ENCODE results near the gene BRIP1. TPM values are rescaled to one million over a fixed set of nuclear protein-coding genes. Genes with fewer than 3 reads are reported as not detected.

BRIP1 gene
- total and polyA plus RNA-seq, 8 donors: 3.4 to 18.1 (median 12.1) TPM

- Histone ChIP-seq H3K27ac (no peak overlapping the region), H3K4me3 (no peak overlapping the region), H3K36me3 (no peaks in the 10 kb centered on the region), H3K27me3 (no peaks in the 10 kb centered on the region), H3K4me1 (no peaks in the 10 kb centered on the region), H3K9me3 (peaks cover 0 to 63% of the 10 kb centered on the region in 2 donors)
- TF ChIP-seq CTCF (IDR thresholded peaks at IDR 0.05): no peak
- intact Hi-C loops (cut with DNase I): no loop called here
- ATAC-seq (no peak), DNase-seq (no peak)
These were observed 163.6 kb downstream of the BRIP1 start for GRCh38 chr17:61699694-61700093.

GRCh38 chr17:61699032-61699431 is 164.3 kb downstream of the BRIP1 start:
- ATAC-seq (no peak), DNase-seq (no peak)
- Histone ChIP-seq H3K4me1 (no peaks in the 10 kb centered on the region), H3K27ac (no peak overlapping the region), H3K27me3 (no peaks in the 10 kb centered on the region), H3K9me3 (peaks cover 0 to 63% of the 10 kb centered on the region in 2 donors), H3K4me3 (no peak overlapping the region), H3K36me3 (no peaks in the 10 kb centered on the region)
- TF ChIP-seq CTCF (IDR thresholded peaks at IDR 0.05): no peak
- intact Hi-C loops (cut with DNase I): no loop called here

- H3K4me3 ChIP-seq: no peak overlapping the region
- ATAC-seq (no peak), DNase-seq (no peak)
- peaks cover 0 to 59% of the 10 kb centered on the region in 2 donors for H3K9me3 ChIP-seq
- no peaks in the 10 kb centered on the region for H3K27me3 ChIP-seq
- intact Hi-C loops (cut with DNase I): no loop called here
- H3K4me1 ChIP-seq: no peaks in the 10 kb centered on the region
- H3K27ac ChIP-seq: no peak overlapping the region
- H3K36me3 ChIP-seq: no peaks in the 10 kb centered on the region
- TF ChIP-seq CTCF (IDR thresholded peaks at IDR 0.05): no peak
These were observed 165.1 kb downstream of the BRIP1 start for GRCh38 chr17:61698244-61698643.

- Histone ChIP-seq H3K4me3 (no peak overlapping the region), H3K4me1 (no peaks in the 10 kb centered on the region), H3K27ac (no peak overlapping the region), H3K9me3 (peaks cover 0 to 36% of the 10 kb centered on the region in 2 donors), H3K27me3 (no peaks in the 10 kb centered on the region), H3K36me3 (no peaks in the 10 kb centered on the region)
- ATAC-seq (no peak), DNase-seq (no peak)
- TF ChIP-seq CTCF (IDR thresholded peaks at IDR 0.05): no peak
- intact Hi-C loops (cut with DNase I): no loop called here
These were observed 167.5 kb downstream of the BRIP1 start for GRCh38 chr17:61695779-61696337.

- Histone ChIP-seq H3K27ac (no peak overlapping the region), H3K4me1 (no peaks in the 10 kb centered on the region), H3K4me3 (no peak overlapping the region), H3K27me3 (no peaks in the 10 kb centered on the region), H3K36me3 (no peaks in the 10 kb centered on the region), H3K9me3 (peaks cover 0 to 18% of the 10 kb centered on the region in 2 donors)
- TF ChIP-seq CTCF (IDR thresholded peaks at IDR 0.05): no peak
- no peak for ATAC-seq
- no peak for DNase-seq
- intact Hi-C loops (cut with DNase I): no loop called here
These were observed 169.2 kb downstream of the BRIP1 start for GRCh38 chr17:61694095-61694494.

All from left lung (tissue), 10 donors.